HG03066 (cell line): ENCODE data around the gene PSMB7.

ENCODE experiments used
- ATAC-seq: cut with Tn5 transposase; IDR thresholded peaks from one replicate; pipeline ENCODE4 v1.9.1; 2021; ENCODE audit warnings: low read depth; ENCODE audit not compliant: unreplicated experiment

PSMB7 gene

DNA sequence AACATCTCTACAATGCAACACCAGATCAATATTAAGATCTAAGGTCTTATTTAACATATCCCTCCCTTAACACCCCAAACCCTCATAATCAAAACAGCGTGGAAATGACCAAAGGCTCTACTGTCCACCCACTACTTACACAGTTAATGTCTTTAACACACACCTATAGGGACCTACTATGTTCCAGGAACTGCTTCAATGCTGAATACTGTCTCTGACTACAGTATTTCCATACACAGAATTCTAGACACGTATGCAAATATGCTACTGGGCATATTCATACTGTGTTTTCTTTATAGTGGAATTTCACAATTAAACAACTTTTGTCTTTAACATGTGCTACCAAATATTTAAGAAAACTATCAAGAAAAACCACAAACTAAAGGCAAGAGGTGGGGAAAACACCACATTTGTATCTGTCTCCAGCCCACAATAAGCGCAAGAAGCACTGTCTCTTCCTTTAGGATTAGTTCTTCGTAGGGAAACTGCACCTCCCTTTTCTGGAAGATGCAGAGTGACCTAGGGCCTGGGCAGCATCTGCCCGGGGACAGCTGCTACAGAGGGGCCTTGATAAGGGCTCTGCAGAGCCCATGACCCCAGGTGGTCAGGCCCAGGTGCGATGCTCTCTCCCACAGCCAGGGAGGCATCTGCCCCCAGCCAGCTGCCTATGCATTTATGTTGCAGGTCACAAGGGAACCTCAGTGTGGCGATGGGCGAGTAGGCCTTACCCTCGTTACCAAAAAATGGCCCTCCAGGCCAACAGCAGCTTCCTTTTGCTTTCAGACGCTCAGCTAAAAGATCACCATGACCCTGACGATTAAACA lies 55.2 kb downstream of the PSMB7 start:
- no peak for ATAC-seq

DNA sequence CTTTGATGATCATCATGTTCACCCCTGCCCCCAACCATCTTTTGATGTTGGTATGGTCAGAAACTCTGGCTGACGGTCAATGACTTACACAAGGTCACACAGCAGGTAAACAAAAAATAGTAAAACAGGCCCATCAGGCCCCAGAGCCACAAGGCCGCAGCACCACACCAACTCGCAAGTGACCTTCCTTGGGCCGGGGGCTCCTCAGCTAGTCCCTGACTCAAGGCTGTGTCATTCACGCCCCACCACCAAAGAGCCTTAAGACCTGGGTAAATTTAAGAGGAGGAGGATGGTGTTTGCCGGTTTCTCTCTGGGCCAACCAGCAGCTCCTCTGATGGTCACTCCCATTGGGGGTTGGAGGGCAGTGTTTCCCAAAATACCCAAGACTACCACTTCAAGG lies 55.8 kb downstream of the PSMB7 start:
- no peak for ATAC-seq

DNA sequence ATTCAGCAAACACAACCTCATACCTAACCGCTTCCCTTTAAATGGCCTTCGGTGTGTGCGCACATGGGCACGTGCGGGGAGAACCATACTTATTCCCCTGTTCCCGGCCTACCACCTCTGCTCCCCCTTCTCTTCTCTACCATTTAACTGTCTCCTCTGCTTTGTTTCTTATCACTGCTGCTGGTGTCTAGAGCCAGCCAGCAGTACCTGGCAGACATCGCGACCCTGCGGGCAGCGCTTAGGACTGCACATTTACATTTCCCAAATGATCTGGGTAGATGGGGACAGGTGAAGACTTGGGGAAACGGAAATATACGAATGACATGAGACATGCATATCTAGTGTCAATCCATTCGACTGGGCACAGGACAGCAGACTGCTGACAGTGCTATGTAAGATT lies 56.6 kb downstream of the PSMB7 start:
- no peak for ATAC-seq

DNA sequence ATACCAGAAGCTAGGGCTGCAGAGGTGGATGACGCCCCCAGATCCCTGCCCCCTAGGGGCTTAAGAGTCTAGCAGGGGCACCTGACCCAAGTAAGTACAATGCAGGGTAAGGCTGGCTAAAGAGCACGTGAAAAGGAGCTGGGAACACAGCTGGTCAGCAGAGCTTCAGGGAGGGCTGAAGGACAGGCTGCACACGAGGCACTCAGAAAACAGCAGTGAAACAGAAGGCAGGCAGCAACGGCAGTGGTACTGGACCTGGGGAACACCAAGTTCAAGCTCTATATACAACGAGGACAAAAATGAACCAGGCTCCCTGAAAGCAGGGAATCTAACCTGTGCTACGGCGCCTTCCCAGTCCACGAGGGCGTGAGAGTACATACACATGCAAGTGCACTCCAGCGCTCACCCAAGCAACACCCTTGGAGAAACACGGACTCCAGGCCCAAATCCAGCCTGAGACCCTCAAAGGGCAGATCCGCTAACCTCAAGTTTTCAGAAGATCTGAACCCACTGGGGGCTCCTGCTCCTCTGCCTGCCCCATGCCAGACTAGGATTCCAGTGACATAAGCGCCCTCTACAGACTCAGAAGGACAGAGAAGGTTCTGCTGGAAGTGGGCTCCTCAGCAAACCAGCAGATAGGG lies 57.4 kb downstream of the PSMB7 start:
- ATAC-seq = no peak

DNA sequence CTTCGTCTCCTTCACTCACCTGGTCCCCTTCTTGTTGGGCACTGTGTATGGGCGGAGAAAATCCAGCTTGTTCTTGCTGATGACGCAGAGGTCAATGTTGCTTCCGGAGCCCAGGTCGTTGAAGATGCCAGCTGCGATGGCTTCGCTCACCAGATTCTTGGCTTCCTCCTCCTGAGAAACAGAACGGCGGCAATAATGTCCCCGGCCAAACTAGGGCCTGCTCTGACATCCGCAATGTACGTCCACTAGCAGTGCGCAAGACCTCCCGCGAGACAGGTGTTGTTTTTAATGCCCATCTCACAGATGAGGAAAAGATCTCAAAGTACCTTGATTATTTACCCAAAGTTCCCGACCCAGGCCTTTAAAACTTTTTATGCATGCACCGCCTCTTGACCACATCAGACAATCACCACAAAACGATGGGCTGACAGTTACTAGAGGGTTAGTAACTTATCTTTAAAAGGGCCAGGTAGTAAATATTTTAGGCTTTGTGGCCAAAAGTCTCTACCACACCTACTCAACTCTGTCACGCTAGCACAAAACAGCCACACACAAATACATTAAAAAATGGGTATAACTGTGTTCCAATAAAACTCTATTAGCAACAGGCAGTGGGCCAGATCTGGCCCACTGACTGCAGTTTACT lies 58.4 kb downstream of the PSMB7 start:
- ATAC-seq = no peak

DNA sequence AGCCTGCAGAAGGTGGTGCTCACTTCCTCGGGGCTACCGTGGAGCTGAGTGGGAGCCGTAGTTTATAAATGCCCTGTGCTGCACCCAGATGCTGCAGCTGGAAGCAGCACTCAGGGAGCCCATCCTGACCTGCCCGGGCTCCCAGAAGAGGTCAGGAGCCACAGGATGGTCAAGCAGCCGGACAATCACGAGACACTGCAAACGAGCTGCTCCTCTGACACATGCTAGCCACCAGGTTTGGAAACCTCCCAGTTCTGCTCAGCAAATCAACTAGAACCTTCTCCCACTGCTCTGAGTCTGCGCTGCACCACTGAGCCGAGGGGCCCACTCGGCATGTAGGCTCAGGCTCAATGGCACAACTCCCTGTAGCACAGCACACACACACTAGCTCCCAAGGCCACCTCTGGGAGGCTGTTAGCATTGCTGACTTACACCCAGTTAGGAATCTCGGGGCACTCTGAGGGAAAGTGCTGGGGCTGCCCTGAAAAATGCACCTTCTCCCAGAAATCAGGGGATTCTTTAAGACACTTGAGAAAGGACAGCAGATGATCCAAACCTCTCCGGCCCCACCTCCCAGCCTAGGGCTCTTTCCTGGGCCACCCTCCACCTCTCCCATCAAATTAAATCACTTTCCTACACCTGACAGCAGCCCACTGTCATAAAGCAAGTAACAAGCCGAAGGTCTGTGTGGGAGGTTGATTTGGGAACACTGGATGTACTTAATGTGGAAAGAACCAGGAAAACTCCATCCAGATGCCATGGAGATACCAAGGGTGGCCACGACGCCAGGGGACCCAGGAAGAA lies 59.1 kb downstream of the PSMB7 start:
- no peak for ATAC-seq

DNA sequence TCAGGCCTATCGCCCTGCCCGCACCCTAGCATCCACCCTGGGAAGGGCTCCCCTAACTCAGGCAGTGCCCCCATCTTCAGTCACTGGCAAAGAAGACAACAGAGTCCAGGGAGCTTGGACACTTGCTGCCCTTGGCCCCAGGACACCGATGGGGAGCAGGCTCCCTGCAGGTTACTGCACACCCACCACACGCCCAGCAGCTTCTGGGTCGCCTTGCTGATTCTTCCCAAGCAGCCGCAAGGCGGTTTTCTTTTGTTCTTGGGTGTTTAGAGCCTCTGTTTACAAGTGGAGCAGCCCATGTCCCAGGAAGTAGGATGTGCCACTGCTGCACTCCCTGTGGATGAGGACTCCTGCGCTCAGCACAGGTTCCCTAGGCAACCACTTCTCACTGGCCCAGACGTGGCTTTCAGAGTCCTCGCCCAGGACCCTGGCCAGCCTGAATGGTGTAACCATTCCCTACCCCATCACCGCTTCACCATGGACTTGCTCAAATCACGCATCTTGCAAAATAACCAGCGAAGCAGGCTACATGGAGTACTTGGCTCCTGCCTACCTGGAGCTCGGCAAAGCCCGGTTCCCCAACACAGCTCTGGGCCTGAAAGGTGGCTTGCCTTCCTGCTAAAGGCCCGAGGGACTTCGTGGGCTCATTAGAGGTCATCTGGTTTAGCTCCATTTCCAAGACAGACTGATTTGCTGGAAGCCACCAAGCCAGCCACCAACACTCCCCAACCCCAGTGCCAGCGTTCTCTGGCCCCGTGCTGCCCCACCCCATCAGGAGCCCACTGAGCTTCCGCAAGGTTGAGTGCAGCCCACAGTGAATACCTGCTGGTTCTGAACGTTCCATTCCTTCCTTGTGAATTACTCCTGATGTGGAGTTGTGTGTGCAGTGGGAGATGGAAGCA lies 60.0 kb downstream of the PSMB7 start:
- no peak for ATAC-seq

DNA sequence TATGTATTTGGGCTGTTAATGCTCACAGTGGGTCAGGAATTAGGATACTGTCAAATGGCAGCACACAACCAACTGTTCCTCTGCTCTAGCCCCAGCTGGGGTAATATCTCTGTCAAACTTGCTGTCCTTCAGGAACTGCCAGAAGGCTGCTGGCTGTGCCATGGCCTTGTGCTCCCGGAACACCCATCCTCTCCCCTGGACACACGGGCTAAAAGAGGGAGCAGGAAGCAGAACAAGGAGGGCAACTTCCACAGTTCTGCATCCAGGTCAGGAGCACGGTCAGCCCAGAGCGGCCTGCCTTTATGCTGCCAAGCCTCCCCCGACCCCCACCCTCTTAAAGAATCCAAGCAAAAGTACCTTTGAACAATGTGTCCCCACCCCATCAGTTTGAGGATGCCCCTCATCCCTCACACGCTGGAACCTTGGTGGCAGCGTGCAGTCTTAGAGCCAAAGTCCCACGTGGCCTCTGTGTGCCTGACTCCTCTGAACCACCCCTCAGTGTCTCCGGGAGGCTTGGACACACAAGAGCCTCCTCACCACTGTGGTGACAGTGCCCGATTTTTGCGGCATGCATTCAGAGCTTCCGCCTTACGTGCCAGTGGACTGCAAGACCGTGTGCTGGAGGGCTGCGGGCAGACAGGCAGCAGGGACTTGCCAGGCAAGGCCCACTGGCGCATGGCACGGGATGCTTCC lies 60.8 kb downstream of the PSMB7 start:
- ATAC-seq = no peak

DNA sequence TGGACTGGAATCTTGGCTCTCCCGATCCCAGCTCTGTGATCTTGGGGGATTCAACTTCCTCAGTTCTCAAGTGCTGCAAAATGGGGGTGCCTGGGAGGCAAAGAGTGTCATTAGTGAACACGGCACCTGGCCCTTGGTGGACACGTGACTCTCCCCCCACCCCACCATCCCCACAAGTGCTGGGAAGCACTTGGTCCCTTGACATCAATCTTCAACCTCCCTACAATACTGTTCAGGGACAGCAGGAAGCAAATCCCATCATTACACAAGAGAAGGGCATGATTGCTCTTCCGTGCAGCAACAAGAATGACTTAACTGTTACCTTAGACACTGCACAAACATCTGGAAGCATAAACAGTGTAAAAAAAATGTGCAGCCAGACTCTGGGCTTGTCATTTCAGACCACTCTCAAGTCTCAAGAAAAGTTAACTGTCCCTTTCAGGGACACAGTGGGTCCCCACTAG lies 61.4 kb downstream of the PSMB7 start:
- ATAC-seq = no peak

DNA sequence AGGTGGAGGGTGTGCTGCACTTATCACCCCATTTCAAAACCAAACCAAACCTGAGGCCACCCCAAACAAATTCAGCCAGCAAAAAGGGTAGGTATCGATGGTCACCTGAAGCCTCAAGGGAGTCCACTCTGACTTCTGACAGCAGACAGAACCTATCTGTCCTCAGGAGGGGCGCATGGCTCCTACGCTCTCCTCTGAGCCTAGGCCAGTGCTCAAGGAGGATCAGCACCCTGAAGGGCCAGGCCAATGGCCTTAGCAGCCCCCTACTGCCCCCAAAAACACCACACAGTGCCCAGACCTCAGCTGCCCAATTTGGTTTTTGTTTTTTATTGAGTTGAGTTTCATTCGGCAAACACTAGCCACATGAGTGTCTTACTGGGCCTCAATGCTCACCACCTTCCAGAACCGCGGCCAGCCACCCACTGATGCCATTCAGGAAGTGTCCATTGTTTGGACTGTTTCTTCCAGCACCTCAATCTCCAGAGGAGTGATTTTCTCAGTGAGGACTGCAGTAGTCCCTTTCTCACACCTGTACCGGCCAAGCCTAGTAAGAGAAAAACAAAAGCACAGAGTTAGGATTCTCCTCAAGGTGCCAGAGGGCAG lies 62.0 kb downstream of the PSMB7 start:
- no peak for ATAC-seq

DNA sequence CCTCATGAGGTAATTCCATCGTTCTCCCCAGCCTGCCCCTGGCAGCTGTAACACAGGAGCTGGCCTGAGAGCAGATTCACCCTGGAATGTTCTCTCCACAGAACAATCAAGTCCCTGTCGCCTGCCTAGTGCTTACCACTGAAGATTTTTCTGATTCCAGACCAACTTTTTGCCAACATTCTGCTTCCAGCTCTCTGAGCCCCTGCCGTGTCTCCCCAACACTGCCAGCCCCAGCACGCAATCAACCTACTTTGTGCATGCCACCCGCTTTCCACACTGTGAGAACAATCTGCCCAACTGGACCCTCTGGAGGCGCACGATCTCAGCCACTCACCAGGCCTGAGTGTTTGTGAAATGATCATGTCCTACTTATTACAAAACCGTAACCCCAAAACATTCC lies 62.6 kb downstream of the PSMB7 start:
- ATAC-seq = no peak

DNA sequence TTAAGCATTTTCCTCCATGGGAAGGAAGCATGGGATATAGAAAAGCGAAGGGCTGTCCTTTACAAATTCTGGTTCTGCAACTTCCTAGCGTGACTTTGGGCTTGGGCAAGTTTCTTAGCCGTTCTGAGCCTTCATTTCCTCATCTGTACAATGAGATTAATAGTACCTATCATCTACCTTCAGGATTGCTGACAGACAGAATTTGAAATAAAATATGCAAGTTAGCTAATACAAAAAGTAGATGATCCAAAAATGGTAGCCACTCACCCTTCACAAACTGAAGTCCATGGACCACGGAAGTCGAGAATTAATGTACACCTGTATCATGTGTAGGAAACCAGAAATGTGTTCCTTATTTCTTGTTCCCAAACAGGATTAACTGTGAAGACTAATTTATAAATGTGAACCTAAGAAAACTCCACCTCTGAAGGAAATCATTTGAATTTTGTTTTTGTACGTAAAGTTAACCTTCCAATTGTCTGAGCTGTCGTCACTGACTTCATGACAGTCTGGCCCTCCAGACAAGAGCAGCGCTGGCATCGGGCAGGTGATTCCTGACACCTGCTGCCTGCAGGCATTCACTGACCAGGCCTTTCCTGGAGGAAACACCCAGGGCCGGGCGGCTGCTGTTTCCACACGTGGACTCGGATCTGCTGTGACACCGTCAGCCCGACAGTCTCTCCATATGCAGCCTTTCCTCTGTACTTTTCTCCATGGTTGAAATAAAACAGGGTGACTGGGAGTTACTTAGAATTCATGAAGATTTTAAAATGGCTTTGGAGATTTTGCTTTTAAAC lies 63.4 kb downstream of the PSMB7 start:
- no peak for ATAC-seq

DNA sequence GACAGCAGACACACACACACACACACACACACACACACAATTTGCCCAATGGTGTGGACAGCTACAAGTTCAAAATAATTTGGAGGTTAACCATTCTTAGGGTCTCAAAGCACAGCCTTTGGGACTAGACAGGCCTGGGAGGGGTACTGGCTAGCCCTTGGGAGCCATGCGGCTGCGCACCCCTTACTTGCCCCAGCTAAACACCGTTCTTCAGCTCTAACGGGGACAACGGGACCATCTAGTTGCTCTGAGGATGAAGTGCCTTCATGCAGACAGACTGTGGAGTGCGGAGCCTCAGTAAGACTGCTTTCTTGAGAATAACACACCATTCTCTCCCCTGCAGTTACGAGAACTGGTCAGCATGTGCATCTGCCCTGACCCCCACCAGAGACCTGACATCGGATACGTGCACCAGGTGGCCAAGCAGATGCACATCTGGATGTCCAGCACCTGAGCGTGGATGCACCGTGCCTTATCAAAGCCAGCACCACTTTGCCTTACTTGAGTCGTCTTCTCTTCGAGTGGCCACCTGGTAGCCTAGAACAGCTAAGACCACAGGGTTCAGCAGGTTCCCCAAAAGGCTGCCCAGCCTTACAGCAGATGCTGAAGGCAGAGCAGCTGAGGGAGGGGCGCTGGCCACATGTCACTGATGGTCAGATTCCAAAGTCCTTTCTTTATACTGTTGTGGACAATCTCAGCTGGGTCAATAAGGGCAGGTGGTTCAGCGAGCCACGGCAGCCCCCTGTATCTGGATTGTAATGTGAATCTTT lies 64.6 kb downstream of the PSMB7 start:
- ATAC-seq = no peak

DNA sequence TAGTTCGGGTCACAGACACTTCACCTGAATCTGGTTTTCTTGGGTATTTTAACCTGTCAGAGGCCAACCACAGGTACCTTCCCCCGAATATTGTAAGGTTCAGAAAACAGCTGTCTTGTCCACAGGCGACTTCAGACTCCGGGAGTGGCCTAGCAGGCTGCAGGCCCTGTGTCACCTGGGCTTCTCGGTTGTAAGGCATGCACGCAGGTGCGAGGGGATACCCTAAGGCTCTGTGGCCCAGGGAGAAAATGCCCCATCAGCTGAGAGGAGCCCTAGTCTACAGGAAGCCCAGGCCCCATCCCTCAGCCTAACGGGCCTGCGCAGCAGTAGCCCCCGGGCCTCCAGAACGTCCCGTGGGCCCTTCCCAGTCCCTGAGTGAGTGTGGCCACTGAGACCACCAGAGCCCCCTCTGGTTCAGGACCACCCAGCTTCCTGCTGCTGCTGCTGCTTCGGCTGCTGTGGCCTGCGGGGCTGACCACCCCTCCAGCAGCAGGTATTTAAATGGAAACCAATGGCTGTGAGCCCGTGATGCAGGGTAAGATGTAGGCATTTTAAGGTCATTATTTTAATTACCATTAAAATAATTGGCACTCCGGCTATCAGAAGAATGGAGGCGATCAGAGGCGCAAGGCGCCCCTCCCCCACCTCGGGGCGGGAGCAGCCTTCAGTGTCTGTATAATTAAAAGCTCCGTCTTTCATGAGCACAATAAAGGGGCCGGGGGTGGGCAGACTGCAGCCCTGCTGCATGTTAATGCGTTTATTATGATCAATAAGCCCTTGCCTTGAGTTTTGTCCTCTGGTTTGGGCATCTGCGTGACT lies 65.4 kb downstream of the PSMB7 start:
- no peak for ATAC-seq

DNA sequence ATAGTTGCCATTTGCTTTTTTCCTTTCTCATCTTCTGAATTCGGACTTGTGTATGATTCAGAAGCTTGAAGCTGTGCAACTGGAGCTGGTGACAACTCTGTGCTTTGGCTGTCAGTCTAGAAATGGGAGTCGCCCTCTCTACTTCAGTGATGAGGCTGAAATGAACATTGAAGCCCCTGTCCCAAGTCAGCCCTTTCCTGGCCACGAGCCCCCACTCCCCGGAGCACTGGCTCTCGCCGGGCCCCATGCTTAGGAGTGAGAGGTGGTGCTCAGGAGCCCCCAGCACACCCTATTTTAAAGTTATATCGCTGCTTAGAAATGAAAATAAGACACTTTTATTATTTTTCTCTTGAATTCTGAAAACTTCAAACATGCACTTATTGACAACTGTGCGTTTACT lies 66.0 kb downstream of the PSMB7 start:
- no peak for ATAC-seq

DNA sequence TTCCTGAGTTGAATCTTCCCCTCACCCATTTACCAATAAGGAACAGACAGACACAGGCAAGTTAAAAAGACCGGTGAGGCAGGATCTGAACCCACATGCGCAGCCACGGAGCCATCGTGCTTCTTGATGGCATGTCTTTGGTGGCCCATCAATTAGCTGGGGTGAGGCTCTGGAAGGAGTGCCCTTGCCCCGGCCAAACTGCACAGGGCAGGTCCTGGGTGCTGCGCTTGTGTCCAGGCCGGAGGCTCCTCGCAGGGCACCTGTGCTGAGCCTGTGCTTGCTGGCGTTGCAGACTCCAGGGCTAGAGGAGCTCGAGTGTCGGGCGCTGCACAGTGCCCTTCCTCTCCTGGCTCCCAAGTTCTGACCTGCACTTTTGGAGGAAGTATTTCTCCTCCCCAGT lies 66.4 kb downstream of the PSMB7 start:
- ATAC-seq = no peak

DNA sequence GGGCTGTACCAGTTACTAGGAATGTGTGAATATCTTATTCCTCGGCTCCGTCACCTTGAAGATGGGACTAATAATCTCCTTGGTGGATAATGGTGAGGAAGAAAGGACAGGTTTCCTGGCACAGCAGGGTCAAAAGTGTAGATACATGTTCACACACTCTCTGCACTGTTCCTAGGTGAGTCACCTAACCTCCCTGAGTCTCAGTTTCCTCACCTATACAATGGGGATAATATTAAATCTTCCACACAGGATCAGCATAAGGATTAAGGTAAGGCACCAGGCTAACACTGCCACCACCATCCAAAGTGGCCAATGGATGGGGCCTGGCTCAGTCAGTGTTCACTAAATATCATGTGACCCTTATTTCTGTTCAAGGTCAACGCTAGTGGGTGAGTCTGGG lies 66.9 kb downstream of the PSMB7 start:
- ATAC-seq = no peak
